GM19452 (cell line): ENCODE measurements around the gene OR56A5.
"Not testable (repeated sequence)": the region's sequence is repeated elsewhere in the genome, so short reads cannot be mapped to it uniquely, and the experiment has no call there.

Source experiments
- ATAC-seq: cut with Tn5 transposase; IDR thresholded peaks from one replicate; pipeline ENCODE4 v1.9.1; 2021; ENCODE audit not compliant: unreplicated experiment

OR56A5 gene, protein sequence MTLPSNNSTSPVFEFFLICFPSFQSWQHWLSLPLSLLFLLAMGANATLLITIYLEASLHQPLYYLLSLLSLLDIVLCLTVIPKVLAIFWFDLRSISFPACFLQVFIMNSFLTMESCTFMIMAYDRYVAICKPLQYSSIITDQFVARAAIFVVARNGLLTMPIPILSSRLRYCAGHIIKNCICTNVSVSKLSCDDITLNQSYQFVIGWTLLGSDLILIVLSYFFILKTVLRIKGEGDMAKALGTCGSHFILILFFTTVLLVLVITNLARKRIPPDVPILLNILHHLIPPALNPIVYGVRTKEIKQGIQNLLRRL

DNA sequence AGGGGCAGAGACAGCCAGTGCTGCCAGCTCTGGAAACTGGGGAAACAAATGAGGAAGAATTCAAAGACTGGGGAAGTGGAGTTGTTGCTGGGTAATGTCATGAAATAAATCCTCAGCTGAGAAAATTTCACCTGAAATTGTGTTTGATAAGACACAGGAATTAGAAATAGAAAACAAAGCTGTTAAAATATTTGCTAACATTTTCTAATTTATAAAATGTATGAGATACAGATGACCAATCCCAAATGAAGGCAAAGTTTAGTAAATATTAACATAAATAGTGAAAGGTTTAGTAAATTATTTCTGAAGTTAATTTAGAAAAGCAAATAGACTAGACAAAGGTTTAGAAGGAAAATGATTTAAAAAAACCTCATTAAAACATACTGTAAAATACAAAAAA lies at the start of gene OR56A5:
Gene OR56A5 (minus strand): TSS at position 101 of the 400 bp plus-strand sequence. CDS start 0 bp downstream, at position 101.
- no peak for ATAC-seq

DNA sequence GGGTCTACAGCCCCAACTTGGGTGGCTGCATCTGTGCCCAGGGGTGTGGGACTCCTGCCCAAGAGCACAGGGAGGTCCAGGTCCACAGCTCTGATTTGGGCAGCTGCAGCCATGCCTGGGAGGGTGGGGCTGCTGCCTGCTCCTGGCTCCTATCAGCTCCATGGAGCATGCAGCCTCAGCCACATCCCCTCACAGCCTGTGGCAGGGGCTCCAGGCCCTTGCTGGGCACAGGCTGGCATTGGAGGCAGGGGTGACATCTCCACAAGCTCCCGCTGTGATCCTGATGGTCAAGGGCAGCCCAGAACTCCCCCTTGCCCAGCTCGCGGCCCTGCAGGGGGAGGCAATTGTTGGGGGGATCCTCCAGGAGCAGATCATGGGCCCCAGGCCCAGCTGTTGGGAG lies 44.7 kb upstream of the OR56A5 start:
- ATAC-seq = no peak

GRCh38 chr11:6012035-6012668 lies 43.9 kb upstream of the OR56A5 start:
- ATAC-seq = no peak

GRCh38 chr11:6006846-6007245 lies 38.6 kb upstream of the OR56A5 start, which contains the start of gene OR56A4:
Gene OR56A4 (minus strand): TSS chr11:6006946. CDS start chr11:6002992, 3,954 bp downstream.
- ATAC-seq = no peak

DNA sequence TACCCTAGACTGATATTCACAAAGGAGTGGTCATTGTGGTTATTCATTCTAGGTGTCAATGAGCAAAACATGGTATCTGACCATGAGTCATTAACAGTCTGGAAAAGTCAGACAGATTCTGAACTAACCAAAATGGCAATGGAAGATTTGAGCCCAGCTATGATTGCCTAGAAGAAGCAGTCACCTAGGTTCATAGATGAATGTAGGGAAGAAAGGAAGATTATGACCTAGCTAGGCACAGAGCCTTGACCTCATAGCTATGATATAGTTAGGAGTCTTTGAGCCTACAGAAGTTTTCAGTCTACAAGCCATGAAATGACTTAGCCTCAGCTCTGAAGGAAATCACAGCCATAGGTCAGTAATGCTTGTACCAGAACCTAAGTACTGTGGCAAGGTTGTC lies 38.1 kb upstream of the OR56A5 start:
- ATAC-seq = no peak

- no peak for ATAC-seq
Measured at GRCh38 chr11:6002202-6002699, 34.0 kb upstream of the OR56A5 start.

DNA sequence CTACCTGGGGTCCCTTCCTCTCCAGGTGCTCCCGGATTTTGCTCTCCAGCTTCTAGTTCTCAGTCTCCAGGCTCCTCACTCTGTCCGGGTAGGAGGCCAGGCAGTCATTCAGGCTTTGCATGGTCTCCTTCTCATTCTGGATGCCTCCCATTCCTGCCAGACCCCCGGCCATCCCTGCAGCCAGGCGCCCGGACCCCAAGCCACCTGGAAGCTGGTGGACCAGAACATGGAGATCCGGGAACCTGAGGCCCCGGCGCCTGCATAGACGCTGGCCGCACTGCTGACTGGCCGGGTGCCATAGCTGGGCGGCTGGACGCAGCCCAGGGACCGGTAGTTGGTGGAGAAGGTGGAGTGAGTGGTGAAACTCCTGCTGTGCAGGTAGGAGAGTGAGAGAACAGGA lies 26.5 kb upstream of the OR56A5 start:
- ATAC-seq = no peak

GRCh38 chr11:5992604-5993251 lies 24.4 kb upstream of the OR56A5 start:
- no peak for ATAC-seq

- ATAC-seq = no peak
Measured at GRCh38 chr11:5992150-5992549, 23.9 kb upstream of the OR56A5 start.

- ATAC-seq = no peak
Measured at GRCh38 chr11:5989203-5989602, 20.9 kb upstream of the OR56A5 start.

GRCh38 chr11:5986885-5987284 lies 18.6 kb upstream of the OR56A5 start, which contains the start of gene OR52L1:
Gene OR52L1 (minus strand): TSS chr11:5986985. CDS start chr11:5986930, 55 bp downstream.
- no peak for ATAC-seq

DNA sequence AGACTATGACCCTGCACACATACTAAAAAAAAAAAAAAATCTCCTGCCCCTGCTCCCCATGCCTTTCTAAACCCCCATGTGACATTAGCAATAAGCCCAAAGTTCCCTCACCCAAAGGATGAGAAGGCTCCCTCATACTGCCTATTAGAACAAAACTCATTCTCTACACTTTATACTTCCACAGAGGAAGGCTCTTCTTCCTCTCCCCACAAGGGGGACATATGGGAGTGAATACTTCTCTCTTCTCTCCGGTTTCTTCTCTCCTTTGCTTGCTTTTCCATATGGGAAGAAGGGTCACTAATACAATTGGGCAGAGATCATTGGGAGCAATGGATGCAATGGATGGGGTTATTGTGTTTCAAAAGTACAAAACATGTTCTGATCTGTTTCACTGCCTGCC lies 15.1 kb upstream of the OR56A5 start:
- no peak for ATAC-seq

- no peak for ATAC-seq
Measured at GRCh38 chr11:5973530-5973929, 5.2 kb upstream of the OR56A5 start.

GRCh38 chr11:5967708-5968107 lies 586 bp downstream of the OR56A5 start:
- ATAC-seq = no peak

GRCh38 chr11:5966958-5967357 lies 1.3 kb downstream of the OR56A5 start:
- ATAC-seq = no peak

DNA sequence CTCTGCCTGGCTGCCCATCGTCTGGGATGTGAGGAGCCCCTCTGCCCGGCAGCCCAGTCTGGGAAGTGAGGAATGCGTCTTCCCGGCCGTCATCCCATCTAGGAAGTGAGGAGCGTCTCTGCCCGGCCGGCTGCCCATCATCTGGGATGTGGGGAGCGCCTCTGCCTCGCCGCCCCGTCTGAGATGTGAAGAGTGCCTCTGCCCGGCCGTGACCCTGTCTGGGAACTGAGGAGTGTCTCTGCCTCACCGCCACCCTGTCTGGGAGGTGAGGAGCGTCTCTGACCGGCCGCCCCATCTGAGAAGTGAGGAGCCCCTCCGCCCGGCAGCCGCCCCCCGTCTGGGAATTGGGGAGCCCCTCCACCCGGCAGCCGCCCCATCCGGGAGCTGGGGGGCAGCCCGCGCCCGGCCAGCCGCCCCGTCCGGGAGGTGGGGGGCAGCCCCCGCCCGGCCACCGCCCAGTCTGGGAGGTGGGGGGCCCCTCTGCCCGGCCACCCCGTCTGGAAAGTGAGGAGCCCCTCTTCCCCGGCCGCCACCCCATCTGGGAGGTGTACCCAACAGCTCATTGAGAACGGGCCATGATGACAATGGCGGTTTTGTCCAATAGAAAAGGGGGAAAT lies 7.5 kb downstream of the OR56A5 start:
- ATAC-seq = not testable (repeated sequence)

- no peak for ATAC-seq
Measured at GRCh38 chr11:5955586-5955985, 12.7 kb downstream of the OR56A5 start.

GRCh38 chr11:5941951-5942350 lies 26.3 kb downstream of the OR56A5 start, which contains the start of gene OR56A3:
Gene OR56A3 (plus strand): TSS chr11:5942251. CDS start chr11:5947347, 5,096 bp downstream.
- ATAC-seq = no peak

DNA sequence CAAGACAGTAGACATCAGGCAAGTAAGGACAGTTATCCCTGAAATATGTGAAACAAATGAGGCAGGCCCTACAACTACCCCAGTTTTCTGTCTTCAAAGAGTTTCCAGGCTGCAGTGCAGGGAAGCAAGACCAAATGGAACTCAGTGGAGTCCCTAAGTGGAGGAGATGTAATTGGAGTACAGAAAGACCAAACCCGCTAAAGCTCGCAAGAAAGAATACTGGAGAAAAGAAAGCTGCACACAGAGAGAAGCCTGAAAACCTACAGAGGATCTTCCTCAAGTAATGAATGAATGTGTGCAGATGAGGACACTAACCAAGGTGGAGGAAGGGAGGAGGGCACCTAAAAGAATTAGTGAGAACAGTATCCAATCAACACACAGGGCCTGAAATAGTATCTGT lies 27.5 kb downstream of the OR56A5 start:
- no peak for ATAC-seq

GRCh38 chr11:5938603-5938965 lies 29.7 kb downstream of the OR56A5 start:
- no peak for ATAC-seq

DNA sequence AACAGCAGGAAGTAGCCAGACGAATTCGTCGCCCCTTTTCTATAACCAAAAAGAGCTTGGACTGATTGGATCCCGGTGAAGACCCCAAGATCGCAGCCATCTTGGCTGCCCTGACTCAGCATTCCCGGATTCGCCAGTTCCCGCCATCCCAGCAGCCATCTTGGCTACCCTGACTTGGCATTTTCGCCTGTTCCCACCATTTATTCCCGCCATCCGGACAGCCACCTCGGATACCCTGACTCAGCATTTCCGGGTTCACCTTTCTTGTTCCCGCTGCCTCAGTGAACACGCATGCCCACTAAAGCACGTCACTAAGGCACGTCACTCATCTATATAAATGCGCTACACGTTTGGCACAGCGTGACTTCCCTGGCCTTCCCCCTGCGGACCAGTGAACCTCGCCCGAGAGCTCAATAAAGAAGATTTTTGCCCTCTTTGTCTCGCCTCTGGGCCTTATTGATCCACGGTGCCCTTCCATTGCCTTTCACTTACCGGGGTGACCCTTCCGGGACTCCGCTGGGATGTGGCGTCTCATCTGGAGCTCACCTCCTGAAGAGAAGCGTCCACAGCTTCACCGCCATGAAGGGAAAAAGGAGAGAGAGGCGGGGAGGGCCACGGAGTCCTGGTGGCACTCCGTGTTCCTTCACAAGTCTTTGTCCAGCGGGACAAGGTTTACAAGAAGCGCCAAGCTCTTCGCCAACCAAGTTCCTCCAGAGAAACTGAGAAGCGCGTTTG lies 30.3 kb downstream of the OR56A5 start:
- no peak for ATAC-seq
